Esophagus squamous epithelium (tissue), 4 donors: ENCODE results near the gene HAL.

ENCODE experiments used
- POLR2A ChIP-seq, 4 donors: fragments of 450-650 bp; IDR thresholded peaks; one replicate each; pipeline ENCODE4 v1.6.1; 2017; ENCODE audit warnings: antibody characterized with exemption in 4 of 4, mild to moderate bottlenecking in 4 of 4, moderate library complexity in 3 of 4
- TF ChIP-seq, protein P1 (sequence below), 6 experiments: fragments of 450-650 bp in 4 of 6; fragments of 200-600 bp in 2 of 6; sonication (generic) in 2 of 6; IDR thresholded peaks; one replicate each; pipeline ENCODE4 v1.5.1; 2016 to 2019; ENCODE audit warnings: antibody characterized with exemption in 6 of 6, mild to moderate bottlenecking in 4 of 6, moderate library complexity in 4 of 6

DNA sequence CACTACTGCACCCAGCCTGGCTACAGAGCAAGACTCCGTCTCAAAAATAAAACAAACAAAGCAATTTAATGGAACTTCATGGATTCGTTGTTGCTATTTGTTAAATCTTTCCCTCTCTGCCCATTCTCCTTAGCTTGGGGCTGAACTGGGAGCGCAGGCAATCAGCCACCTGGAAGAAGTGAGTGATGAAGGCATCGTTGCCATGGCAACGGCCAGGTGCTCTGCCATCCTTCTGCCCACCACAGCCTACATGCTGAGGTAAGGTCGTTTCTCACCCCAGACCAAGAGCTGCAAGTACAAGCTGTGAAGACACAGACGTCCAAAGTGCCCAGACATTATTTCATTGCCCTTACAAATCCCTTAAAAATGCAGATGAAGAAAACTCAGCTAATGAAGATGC is 33.9 kb downstream of the HAL start:
- no peak for TF ChIP-seq POLR2A (IDR thresholded peaks at IDR 0.05)
- TF ChIP-seq, protein P1, sequence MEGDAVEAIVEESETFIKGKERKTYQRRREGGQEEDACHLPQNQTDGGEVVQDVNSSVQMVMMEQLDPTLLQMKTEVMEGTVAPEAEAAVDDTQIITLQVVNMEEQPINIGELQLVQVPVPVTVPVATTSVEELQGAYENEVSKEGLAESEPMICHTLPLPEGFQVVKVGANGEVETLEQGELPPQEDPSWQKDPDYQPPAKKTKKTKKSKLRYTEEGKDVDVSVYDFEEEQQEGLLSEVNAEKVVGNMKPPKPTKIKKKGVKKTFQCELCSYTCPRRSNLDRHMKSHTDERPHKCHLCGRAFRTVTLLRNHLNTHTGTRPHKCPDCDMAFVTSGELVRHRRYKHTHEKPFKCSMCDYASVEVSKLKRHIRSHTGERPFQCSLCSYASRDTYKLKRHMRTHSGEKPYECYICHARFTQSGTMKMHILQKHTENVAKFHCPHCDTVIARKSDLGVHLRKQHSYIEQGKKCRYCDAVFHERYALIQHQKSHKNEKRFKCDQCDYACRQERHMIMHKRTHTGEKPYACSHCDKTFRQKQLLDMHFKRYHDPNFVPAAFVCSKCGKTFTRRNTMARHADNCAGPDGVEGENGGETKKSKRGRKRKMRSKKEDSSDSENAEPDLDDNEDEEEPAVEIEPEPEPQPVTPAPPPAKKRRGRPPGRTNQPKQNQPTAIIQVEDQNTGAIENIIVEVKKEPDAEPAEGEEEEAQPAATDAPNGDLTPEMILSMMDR (IDR thresholded peaks at IDR 0.05), result no peak
